ENCODE data around the gene CRYZL1.
A peak's percentile ranks its signal among the peaks of the same experiment; 100 is the strongest.
"Not testable (repeated sequence)": the region's sequence is repeated elsewhere in the genome, so short reads cannot be mapped to it uniquely, and the experiment has no call there.

The CRYZL1 gene

DNA sequence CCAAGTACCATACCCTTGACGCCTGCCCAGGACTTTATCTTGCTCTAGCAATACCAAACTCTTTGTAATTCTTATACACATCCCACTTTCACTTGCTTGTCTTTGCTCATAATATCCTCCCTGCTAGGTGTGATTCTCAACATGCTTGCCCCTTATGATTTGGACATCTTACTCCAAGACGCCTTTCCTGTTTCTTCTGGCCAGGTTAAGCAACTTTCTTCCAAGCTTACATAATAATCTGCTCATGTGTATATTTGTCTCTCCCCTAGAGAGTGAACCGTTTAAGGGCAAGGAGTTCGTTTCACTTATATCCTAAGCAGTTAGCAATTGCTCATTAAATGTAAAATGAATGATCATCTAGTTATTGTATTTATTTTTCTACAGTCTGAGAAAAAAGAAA, 21.8 kb downstream of the CRYZL1 start:
- no peak for DNase-seq

DNA sequence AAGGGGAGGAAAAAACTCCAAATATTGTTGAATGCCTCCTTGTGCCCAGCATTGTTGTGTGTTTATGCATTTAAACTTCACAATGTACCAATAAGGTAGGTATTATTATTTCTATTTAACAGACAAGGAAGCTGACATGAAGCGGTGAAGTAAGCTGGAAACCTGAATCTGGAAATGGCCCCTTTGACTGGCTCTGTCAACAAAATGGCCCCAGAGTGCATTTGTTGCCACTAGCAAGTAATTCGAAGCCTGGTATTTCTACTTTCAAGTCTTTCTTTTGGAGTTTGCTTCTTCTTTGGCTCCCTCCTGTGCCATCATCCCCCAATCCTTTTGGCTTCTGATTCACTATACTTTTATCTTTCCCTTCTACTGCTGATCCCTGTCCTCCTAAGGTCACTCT, 23.1 kb downstream of the CRYZL1 start:
- DNase-seq, result no peak

DNA sequence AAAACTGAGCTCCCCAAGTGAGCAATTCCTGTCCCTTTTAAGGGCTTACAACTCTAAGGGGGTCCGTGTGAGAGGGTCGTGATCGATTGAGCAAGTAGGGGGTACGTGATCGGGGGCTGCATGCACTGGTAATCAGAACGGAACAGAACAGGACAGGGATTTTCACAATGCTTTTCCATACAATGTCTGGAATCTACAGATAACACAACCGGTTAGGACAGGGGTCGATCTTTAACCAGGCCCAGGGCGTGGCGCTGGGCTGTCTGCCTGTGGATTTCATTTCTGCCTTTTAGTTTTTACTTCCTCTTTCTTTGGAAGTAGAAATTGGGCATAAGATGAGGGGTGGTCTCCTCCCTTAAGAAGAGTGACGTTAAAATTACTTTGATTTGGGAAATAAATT, 24.0 kb downstream of the CRYZL1 start:
- DNase-seq, result not testable (repeated sequence)

DNA sequence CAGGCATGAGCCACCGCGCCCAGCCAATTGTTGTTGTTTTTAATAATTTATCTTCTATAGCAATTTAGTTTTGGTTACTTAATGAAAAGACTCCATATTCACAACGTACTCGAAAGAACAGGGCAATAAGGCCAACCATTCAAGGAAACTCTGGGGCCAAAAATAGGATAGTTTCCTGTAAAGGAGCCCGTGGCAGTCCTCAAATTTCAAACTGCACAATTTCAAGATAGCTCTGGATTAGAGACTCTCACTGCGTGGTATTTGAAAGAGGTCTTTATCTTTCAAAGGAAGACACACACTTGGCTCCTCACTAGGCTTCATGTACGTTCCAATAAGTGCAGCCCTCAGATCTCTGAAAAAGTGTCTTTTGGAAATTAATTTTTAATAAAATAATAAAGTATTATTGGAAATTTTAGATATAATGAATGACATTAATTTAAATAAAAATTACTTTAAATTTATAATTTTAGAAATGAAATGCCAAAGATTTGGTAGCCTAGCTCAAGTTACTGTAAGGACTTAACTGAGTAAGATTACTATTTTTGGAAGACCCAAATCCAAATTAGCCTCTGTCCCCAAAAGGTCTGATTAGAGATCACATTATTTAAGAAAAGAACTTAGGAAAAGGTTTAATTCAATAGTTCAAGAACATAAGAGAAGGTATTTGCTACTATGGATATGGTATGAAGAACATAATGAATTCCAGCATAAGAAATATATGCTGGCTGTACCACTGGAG, 30.4 kb downstream of the CRYZL1 start:
- no peak for DNase-seq

DNA sequence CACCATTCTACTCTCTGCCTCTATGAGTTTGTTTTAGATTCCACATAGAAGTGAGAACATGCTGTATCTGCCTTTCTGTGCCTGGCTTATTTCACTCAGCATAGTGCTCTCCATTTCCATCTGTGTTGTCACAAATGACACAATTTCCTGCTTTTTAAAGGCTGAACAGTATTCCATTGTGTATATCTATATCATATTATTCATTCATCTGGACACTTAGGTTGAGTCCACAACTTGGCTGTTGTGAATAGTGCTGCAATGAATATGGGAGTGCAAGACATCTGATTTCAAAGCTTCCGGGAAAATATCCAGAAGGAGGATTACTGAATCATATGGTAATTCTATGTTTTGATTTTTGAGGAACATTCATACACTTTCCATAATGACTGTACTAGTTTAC, 33.0 kb downstream of the CRYZL1 start:
- DNase-seq, result no peak

DNA sequence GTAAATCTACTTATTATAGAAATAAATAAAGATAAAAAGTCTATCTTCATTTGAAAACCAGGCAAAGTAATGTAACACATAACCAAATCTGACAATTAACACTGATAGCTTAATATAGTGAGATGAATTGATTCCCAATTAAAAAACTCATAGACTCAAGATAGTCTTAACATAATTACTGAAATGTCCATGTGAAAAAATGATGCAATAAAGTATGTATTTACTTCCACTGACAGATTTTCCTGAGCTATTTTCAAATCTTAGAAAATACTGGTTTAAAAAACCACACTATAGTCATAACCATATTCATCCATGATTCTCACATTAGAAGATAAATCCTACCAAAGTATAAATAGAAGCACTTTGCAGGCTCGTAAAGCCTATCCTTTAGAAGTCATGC, 43.5 kb downstream of the CRYZL1 start:
- DNase-seq, result no peak

DNA sequence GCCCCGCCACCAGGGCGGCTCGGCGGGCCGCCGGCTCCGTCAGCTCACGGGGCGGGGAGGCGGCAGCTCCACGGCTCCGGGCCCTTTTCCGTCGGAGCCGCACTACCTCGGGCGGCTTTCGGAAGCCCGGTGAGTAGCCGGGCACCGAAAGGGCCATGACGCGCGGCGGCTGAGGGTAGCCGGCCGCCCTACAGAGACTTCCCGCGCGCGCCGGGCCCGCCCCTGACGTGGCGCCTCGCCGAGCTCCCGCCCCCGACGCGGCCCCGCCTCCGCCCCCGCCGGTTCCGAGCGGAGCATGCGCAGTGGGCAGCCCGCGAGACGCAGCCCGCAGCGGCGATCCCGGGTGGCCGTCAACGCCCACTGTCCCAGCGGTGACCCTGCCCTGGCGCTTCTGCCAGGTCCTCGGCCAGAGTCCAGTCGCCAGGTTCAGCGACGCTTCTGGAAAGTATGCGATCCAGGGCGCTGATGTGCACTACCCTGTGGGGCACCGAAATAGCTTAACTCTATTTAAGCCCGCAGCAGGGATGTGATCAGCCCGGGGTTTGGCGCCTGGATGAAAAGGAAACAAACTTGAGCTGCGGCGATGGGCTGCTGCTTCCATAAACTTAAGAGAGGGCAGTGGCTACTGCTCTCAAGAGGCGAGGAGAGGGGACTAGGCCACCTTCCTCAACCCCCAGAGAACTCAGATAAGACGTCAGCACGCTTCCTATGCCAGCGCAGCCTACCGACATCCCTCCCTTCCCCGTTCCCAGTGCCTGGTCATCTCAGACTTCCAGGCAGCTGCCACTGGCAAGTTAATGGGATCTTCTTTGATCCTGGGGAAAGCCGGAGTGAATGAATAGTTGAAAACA, 52.8 kb downstream of the CRYZL1 start, which contains the start of gene DONSON:
DONSON (minus strand) TSS at position 200 of the 851 bp plus-strand sequence; CDS start at position 157, 43 bp downstream.
- DNase-seq, result peak; percentile 80

DNA sequence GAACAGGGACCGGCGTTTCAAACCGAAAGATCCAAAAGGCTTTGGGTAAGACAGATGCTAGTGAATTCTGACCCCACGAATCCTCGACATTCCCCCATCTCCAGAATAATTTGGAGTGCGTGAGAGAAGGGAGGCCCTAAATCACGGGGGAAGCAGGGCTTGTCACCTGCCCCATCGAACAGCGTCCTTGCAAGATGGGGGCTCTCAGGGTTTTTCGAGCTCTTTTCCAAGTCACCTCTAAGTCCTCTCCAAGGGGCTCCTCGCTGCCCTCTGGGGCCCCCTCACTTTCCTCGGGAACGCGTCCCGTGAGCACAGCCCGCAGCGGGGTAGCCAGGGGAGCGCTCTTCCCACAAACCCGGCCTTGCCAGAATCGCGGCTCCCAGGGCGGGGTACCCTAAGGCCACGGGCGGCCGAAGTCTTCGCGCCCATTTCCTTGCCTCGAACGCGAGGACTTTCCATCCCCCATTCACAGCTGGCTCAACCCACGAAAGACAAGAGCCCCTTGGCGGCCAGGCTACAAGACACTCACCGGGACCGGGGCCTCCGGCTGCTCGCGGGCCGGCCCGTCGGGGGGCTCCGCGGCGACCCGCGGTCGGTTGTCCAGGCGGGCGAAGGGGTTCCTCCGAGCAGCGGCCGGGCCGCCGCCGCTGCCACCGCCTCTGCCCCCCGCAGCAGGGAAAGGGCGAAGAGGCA, 53.6 kb downstream of the CRYZL1 start:
- DNase-seq, result no peak

DNA sequence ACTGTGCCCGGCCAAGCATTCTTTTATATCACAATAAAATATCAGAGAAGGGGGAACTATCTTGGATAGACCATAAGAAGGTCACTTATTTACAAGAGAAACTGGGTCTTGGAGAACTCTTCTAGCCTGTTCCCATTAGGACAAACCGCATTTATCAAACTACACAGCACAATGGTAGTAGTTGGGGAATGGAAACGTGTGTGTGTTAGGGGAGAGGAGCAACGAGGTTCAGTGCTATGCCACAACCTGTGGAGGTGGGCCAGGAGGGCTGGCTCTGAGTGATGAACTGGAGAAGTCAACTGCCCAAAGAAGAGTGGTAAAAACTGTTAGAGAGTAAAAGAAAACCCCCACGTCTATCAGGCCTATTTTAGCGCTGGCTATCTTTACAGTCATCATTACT, 54.6 kb downstream of the CRYZL1 start:
- no peak for DNase-seq

DNA sequence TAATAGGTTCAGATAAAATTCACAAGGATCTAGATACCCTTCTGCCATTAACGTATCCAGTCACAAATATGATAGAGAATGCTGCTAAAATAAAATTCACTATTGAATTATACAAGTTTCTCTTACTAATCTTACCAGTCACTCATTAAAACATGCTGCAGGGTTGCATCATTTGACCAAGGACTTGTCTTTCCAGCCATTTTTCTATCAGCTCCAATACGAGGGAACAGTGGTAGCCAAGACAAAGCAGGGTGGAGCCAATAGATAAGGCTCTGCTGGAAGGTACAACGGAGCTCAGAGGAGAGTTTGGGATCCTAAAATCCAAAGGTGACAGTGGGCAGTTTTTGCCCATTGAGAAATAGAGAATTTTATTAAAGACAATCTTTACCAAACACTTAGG, 57.1 kb downstream of the CRYZL1 start:
- DNase-seq, result no peak

DNA sequence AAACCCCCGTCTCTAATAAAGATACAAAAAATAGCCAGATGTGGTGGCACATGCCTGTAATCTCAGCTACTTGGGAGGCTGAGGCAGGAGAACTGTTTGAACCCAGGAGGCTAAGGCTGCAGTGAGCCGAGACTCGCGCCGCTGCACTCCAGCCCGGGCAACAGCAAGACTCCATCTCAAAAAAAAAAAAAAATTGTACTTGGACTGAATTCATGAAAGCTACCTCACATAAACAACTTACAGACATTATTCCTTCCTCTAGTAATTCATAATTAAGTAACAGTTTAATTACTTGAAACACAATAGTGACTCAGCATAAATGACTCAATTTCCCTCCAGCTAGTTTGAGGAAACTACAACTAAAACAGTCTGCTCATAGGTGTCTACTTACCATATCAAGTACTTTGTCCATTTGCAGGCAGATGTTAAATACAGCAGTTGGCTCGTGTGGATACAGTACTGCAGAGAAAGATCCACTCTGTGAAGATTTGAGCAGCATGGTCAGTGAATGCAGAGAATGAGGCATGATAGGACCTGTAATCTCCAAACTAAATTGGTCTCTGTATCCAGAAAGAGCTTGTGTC, 62.5 kb downstream of the CRYZL1 start:
- no peak for DNase-seq

DNA sequence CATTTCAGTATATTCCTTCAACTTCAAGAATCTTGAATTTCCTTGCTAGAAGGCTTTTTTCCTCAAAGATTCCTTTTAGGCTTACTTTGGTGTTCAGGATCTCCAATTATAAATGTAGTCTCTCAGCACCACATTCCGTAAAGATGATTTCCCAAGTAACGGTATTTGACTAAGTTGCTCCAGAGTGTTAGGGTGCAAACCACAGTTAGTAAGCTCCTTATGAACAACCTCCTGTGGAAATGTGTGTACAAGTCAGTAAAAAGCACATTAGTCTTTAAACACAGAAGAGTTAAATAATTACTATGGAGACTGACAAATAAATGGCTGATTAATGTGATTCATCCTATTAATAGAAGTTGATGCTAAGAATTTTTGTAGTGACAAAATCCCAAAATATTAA, 63.3 kb downstream of the CRYZL1 start:
- no peak for DNase-seq

DNA sequence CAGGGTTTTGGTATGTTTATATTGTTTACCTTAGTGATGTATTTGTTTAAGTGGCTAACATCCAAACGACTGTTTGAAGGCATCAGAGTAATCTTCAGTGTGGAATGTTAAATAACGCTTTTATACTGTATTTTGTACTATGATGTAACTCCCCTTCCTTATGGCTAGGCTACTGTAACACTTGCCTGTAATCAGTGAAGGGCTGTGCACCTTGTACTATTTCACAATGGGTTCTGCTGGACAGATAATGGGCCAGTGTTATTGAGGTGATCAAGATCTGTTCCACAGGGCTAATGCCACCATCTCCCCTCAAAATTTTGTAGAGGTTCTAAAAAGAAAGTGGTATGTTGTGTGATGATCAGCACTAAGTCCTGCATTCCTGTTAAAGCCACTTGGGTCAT, 64.8 kb downstream of the CRYZL1 start:
- not testable (repeated sequence) for DNase-seq

DNA sequence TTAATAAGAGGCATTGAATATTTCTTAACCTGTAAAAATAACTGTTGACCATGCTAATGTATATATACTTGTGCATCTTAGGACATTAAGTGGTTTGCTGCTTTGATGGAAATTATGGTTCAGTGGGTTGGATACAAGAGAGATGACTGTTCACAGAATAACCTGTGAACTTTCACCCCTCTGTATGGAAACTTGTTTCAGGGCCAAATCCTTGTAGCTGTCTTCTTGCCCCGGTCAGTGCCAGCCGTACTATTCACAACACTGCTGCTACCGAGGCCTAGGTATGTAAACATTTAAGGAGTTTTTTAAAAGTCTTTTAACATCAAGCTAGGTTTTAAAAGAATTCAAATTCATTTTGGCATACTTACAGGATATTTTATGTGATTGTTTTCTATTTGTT, 69.2 kb downstream of the CRYZL1 start:
- DNase-seq, result no peak

DNA sequence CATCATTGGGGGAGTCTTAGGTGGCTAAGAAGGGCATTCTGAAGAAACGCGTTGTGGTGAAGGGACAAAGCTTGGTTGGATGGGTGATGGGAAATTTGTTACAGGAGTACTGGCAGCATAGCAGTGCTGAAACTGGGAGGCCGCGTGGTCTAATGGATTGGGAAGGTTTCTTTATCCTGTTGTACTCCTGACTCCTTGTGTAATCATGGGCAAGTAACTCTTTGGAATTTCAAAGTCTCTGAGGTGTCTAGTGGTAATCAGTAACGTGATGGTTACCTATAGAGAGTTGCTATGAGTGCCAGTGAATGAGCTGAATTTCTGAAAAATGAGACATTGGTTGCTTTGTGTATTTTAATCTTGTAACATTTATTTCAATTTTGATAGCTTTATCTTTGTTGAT, 71.5 kb downstream of the CRYZL1 start:
- no peak for DNase-seq

DNA sequence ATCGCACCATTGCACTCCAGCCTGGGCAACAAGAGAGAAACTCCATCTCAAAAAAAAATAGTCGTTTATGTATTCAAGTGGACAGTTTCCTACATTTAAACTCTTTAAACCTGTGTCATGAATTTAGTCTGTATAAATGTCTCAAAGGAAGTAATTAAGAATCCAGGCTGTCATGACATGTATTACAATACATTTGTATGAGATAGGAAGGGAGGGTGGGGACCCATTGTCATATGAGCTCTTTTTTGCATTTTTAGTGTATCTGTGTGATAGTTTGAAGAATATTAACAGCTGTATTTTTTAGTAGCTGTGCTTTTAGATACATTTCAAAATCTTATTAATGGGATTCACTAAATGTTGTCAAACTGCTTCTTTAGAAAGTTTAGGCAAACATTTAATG, 73.1 kb downstream of the CRYZL1 start:
- no peak for DNase-seq

DNA sequence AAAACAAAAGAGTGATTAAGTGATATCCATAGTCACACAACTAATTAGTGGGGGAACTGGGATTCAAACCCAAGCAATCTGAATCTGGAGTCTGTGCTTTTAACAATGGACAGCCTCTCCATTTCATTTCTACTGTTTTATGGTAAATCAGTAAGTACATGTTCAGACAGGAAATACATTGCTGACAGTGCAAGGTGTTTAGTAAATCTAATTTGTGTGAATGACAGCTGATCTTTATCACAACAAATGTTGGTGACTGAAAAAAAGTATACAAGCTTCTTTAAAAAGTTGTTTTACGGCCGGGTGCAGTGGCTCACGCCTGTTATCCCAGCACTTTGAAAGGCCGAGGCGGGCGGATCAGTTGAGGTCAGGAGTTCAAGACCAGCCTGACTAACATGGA, 73.6 kb downstream of the CRYZL1 start:
- no peak for DNase-seq

DNA sequence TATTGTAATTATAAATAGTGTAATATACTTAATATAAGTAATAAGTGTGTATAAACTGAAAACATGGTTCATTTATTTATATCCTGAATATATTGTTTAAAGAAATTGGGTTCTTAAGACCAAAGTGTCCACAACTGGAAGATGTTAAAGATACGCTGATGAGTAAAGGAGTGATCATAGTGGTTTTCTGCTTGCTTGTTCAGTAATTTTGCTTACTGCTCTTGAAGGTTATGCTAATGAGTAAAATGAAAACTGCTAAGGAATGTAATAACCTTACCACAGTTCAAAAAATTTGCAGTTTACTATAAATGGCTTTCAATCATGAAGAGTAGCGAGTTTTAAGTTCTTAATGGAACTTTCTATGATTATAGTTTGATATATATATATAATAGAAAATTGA, 75.0 kb downstream of the CRYZL1 start:
- no peak for DNase-seq

DNA sequence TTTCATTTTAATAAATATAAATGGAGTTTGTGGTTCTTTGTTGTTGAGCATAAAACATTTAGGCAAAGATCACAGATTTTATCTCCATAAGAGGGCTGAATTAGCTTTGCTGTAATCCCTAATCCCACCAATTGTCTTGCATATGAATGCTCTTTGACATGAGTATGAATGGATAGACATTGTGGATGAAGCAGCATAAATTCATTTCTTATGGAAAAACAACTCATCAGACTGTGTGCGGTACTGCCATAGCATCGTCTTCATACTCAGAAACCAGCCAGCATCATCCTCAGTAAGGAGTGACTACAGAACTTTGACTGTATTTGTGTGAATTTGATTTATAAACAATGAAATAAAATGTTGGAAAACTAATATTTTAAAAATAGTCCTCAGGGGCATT, 79.2 kb downstream of the CRYZL1 start:
- DNase-seq, result no peak

DNA sequence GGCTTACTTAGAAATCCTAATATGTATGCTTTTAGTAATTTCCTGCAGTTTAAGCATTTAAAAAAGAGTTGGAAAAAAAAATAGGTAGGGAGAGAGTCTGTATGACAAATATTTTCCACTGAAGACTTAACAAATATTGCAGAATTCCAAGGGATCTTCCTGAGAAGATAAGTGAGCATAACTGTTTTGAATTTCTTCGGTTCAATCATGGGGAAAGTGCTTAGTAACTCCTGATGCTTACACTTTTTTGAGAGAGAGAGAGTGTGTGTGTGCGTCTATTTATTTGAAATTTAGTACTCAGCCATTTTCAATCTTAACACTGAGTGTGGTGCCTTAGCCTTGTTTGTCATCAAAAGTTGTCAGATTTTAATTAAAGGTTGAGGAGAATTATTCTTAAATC, 80.2 kb downstream of the CRYZL1 start:
- no peak for DNase-seq

DNA sequence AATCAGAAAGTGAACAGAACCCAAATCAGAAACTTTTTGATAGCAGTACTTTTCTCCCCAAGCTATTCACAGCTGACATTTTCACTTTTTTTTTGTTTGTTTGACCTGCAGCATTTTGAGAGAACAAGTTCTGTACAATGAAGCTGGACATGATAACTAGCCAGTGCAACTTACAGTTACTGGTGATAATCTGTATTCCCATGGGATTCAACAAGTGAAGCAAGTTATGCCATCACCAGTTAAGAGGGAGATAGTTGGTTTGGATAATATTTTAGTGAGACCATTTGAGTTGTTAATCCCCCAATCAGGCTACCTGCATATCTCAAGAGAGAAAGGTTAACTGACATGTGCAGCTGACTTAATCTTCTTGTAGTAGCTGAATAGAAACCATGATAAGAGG, 80.6 kb downstream of the CRYZL1 start:
- DNase-seq, result no peak

DNA sequence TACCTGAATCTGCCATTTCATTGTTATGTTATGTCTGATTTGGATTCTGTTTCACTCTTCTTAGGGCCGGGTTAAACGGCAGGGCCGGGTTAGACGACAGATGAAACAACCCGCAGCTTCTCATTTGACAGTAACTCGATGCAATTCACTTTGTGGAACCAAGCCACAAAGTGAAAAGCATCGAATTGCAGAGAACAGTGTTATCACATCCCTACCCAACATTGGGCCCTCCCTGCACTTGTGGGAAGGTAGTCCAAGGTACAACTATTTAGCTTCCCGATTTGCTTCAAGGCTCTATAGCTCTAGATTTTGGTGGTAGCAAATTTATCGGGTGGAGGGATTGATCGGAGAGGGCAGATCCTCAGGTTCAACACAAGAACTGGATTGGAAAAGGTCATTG, 81.7 kb downstream of the CRYZL1 start:
- no peak for DNase-seq

DNA sequence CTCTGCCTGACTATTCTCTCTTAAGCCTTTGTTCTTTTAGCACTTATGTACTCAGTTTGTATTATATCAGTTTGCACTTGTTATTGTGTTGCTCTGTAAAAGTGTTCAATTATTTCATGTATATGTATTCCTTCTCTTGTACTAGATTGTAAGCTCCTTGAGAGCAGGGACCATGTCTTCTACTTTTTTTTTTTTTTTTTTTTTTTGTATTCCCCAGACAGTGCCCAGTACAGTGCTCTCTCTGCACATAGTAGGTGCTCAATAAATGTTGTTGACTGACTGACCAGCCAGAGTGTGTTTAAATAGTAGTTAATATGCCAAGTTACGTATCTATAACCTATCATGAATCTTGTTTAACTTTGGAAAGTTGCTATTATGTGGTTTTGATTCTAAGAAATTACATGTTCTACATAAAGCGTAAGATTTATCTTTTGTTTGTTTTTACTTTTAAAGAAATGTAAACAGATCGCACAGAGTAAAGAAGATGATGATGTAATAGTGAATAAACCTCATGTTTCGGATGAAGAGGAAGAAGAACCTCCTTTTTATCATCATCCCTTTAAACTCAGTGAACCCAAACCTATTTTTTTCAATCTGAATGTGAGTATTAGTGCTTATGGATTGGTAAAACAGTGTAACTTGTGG, 82.6 kb downstream of the CRYZL1 start:
- DNase-seq, result no peak
